ENCODE measurements around the gene MEP1A. TPM values are rescaled to one million over a fixed set of nuclear protein-coding genes. Genes with fewer than 3 reads are reported as not detected.
"Not testable (repeated sequence)": the region's sequence is repeated elsewhere in the genome, so short reads cannot be mapped to it uniquely, and the experiment has no call there.

The MEP1A gene, protein sequence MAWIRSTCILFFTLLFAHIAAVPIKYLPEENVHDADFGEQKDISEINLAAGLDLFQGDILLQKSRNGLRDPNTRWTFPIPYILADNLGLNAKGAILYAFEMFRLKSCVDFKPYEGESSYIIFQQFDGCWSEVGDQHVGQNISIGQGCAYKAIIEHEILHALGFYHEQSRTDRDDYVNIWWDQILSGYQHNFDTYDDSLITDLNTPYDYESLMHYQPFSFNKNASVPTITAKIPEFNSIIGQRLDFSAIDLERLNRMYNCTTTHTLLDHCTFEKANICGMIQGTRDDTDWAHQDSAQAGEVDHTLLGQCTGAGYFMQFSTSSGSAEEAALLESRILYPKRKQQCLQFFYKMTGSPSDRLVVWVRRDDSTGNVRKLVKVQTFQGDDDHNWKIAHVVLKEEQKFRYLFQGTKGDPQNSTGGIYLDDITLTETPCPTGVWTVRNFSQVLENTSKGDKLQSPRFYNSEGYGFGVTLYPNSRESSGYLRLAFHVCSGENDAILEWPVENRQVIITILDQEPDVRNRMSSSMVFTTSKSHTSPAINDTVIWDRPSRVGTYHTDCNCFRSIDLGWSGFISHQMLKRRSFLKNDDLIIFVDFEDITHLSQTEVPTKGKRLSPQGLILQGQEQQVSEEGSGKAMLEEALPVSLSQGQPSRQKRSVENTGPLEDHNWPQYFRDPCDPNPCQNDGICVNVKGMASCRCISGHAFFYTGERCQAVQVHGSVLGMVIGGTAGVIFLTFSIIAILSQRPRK
- polyA plus RNA-seq (2013, experiment 1 of 2) = not detected
- polyA plus RNA-seq (2013, experiment 2 of 2) = not detected

- H3K36me3 ChIP-seq (replicated peaks in 1 of 2; ENCODE audit: control insufficient read depth in 2 of 2, insufficient read depth in 2 of 2, low read length in 2 of 2) = no peaks in the 10 kb centered on the region
- no peaks in the 10 kb centered on the region for H3K27me3 ChIP-seq (ENCODE audit: control insufficient read depth in 3 of 3, insufficient read depth in 3 of 3, low read depth in 1 of 3, low read length in 3 of 3)
- no peaks in the 10 kb centered on the region for H3K4me1 ChIP-seq (ENCODE audit: control insufficient read depth in 2 of 2, insufficient read depth in 1 of 2, low read depth in 1 of 2, low read length in 2 of 2)
- no peak for DNase-seq (ENCODE audit: low spot score)
- H3K4ac ChIP-seq (ENCODE audit: low read length) = no peak within 1 kb of the TSS
- H3K14ac ChIP-seq (ENCODE audit: low read length) = no peak within 1 kb of the TSS
- no peak within 1 kb of the TSS for H3K4me2 ChIP-seq (ENCODE audit: insufficient read depth, low read length, poor library complexity, severe bottlenecking)
- H2BK5ac ChIP-seq (ENCODE audit: low read length) = no peak within 1 kb of the TSS
- WGBS, 2 donors (ENCODE audit: extremely low coverage in 2 of 2, insufficient read length in 2 of 2, insufficient replicate concordance in 1 of 2) = no CpG with 5 or more reads among the region's 8 CpGs
- H3K4me3 ChIP-seq (ENCODE audit: low read length in 2 of 2) = no peak within 1 kb of the TSS
- no peaks in the 10 kb centered on the region for H3K9me3 ChIP-seq (replicated peaks in 1 of 2; ENCODE audit: control insufficient read depth in 2 of 2, insufficient read depth in 1 of 2, low read depth in 1 of 2, low read length in 2 of 2)
- H2BK15ac ChIP-seq (ENCODE audit: low read length) = no peak within 1 kb of the TSS
- no peak within 1 kb of the TSS for H4K8ac ChIP-seq (ENCODE audit: low read depth, low read length)
- no peak within 1 kb of the TSS for H2BK12ac ChIP-seq (ENCODE audit: low read length)
- no peak within 1 kb of the TSS for H3K27ac ChIP-seq (replicated peaks; ENCODE audit: low read length)
- H4K91ac ChIP-seq (ENCODE audit: low read depth, low read length, poor library complexity) = no peak within 1 kb of the TSS
- no peak within 1 kb of the TSS for H3K9ac ChIP-seq (ENCODE audit: low read depth, low read length, poor library complexity)
- H2AFZ ChIP-seq (ENCODE audit: low read length) = no peak within 1 kb of the TSS
- no peak within 1 kb of the TSS for H3K18ac ChIP-seq (ENCODE audit: low read length)
- H2BK120ac ChIP-seq (ENCODE audit: low read depth, low read length) = no peak within 1 kb of the TSS
- H2AK5ac ChIP-seq (ENCODE audit: low read depth, low read length) = no peak within 1 kb of the TSS
- H3K79me1 ChIP-seq (ENCODE audit: low read depth, low read length) = no peaks in the 10 kb centered on the region
- H3K23ac ChIP-seq (ENCODE audit: low read depth, low read length, poor library complexity) = no peak within 1 kb of the TSS
Measured at GRCh38 chr6:46793138-46793537, at the start of gene MEP1A. Gene MEP1A, plus strand, starts transcription at chr6:46793389. Its CDS starts 10 bp downstream, at chr6:46793399.

GRCh38 chr6:46743425-46744158 is 49.6 kb upstream of the MEP1A start:
- Histone ChIP-seq H3K9ac (ENCODE audit: low read depth, low read length, poor library complexity) (no peak overlapping the region), H3K4me1 (ENCODE audit: control insufficient read depth in 2 of 2, insufficient read depth in 1 of 2, low read depth in 1 of 2, low read length in 2 of 2) (no peaks in the 10 kb centered on the region), H2BK12ac (ENCODE audit: low read length) (no peak overlapping the region), H3K36me3 (replicated peaks in 1 of 2; ENCODE audit: control insufficient read depth in 2 of 2, insufficient read depth in 2 of 2, low read length in 2 of 2) (no peaks in the 10 kb centered on the region), H3K23ac (ENCODE audit: low read depth, low read length, poor library complexity) (no peak overlapping the region), H2BK15ac (ENCODE audit: low read length) (no peak overlapping the region), H3K14ac (ENCODE audit: low read length) (no peak overlapping the region), H3K18ac (ENCODE audit: low read length) (no peak overlapping the region), H3K79me1 (ENCODE audit: low read depth, low read length) (no peaks in the 10 kb centered on the region), H3K27me3 (ENCODE audit: control insufficient read depth in 3 of 3, insufficient read depth in 3 of 3, low read depth in 1 of 3, low read length in 3 of 3) (no peaks in the 10 kb centered on the region), H2BK120ac (ENCODE audit: low read depth, low read length) (no peak overlapping the region), H2AFZ (ENCODE audit: low read length) (no peak overlapping the region), H3K4ac (ENCODE audit: low read length) (no peak overlapping the region), H2AK5ac (ENCODE audit: low read depth, low read length) (no peak overlapping the region), H4K8ac (ENCODE audit: low read depth, low read length) (no peak overlapping the region), H3K4me3 (ENCODE audit: low read length in 2 of 2) (no peak overlapping the region), H3K9me3 (replicated peaks in 1 of 2; ENCODE audit: control insufficient read depth in 2 of 2, insufficient read depth in 1 of 2, low read depth in 1 of 2, low read length in 2 of 2) (no peaks in the 10 kb centered on the region), H3K4me2 (ENCODE audit: insufficient read depth, low read length, poor library complexity, severe bottlenecking) (no peak overlapping the region), H3K27ac (replicated peaks; ENCODE audit: low read length) (no peak overlapping the region), H4K91ac (ENCODE audit: low read depth, low read length, poor library complexity) (no peak overlapping the region), H2BK5ac (ENCODE audit: low read length) (no peak overlapping the region)
- DNase-seq (ENCODE audit: low spot score) = no peak
- WGBS, 2 donors (ENCODE audit: extremely low coverage in 2 of 2, insufficient read length in 2 of 2, insufficient replicate concordance in 1 of 2) = no CpG with 5 or more reads among the region's 1 CpG

GRCh38 chr6:46744159-46744725 is 48.9 kb upstream of the MEP1A start:
- WGBS, 2 donors (ENCODE audit: extremely low coverage in 2 of 2, insufficient read length in 2 of 2, insufficient replicate concordance in 1 of 2) = no CpG with 5 or more reads among the region's 3 CpGs
- not testable (repeated sequence) for H3K27me3 ChIP-seq (ENCODE audit: control insufficient read depth in 3 of 3, insufficient read depth in 3 of 3, low read depth in 1 of 3, low read length in 3 of 3)

More at GRCh38 chr6:46744159-46744725, 48.9 kb upstream of the MEP1A start:
- not testable (repeated sequence) for H3K79me1 ChIP-seq (ENCODE audit: low read depth, low read length); DNase-seq (ENCODE audit: low spot score); H4K91ac ChIP-seq (ENCODE audit: low read depth, low read length, poor library complexity); H4K8ac ChIP-seq (ENCODE audit: low read depth, low read length); H2BK15ac ChIP-seq (ENCODE audit: low read length); H2AK5ac ChIP-seq (ENCODE audit: low read depth, low read length); H3K9me3 ChIP-seq (replicated peaks in 1 of 2; ENCODE audit: control insufficient read depth in 2 of 2, insufficient read depth in 1 of 2, low read depth in 1 of 2, low read length in 2 of 2); H3K4ac ChIP-seq (ENCODE audit: low read length); H3K9ac ChIP-seq (ENCODE audit: low read depth, low read length, poor library complexity); H3K4me1 ChIP-seq (ENCODE audit: control insufficient read depth in 2 of 2, insufficient read depth in 1 of 2, low read depth in 1 of 2, low read length in 2 of 2); H2BK5ac ChIP-seq (ENCODE audit: low read length); H3K4me3 ChIP-seq (ENCODE audit: low read length in 2 of 2); H2BK120ac ChIP-seq (ENCODE audit: low read depth, low read length); H2AFZ ChIP-seq (ENCODE audit: low read length); H3K18ac ChIP-seq (ENCODE audit: low read length); H3K14ac ChIP-seq (ENCODE audit: low read length); H3K23ac ChIP-seq (ENCODE audit: low read depth, low read length, poor library complexity); H3K27ac ChIP-seq (replicated peaks; ENCODE audit: low read length); H3K36me3 ChIP-seq (replicated peaks in 1 of 2; ENCODE audit: control insufficient read depth in 2 of 2, insufficient read depth in 2 of 2, low read length in 2 of 2); H2BK12ac ChIP-seq (ENCODE audit: low read length); H3K4me2 ChIP-seq (ENCODE audit: insufficient read depth, low read length, poor library complexity, severe bottlenecking)

Measured in neuronal stem cell (in vitro differentiated cells).